GM19238 (cell line): ENCODE results near the gene PTK7.

Experiments used
- DNase-seq: peaks from one replicate; pipeline ENCODE4 v3.0.0; 2011; ENCODE audit warnings: low spot score; ENCODE audit not compliant: insufficient read length

The PTK7 gene

GRCh38 chr6:43086022-43086658 is 10.0 kb downstream of the PTK7 start:
- no peak for DNase-seq

- no peak for DNase-seq
Measured at GRCh38 chr6:43088654-43089056, 12.5 kb downstream of the PTK7 start.

GRCh38 chr6:43089467-43089866 is 13.4 kb downstream of the PTK7 start:
- no peak for DNase-seq

- DNase-seq, result no peak
Measured at GRCh38 chr6:43089874-43090558, 13.9 kb downstream of the PTK7 start.

GRCh38 chr6:43090559-43090956 is 14.4 kb downstream of the PTK7 start:
- DNase-seq, result no peak

GRCh38 chr6:43091020-43091419 is 14.9 kb downstream of the PTK7 start:
- no peak for DNase-seq

- no peak for DNase-seq
Measured at GRCh38 chr6:43091436-43091991, 15.4 kb downstream of the PTK7 start.

GRCh38 chr6:43092635-43093034 is 16.5 kb downstream of the PTK7 start:
- DNase-seq, result no peak

GRCh38 chr6:43093436-43094289 is 17.5 kb downstream of the PTK7 start:
- DNase-seq, result no peak

GRCh38 chr6:43095939-43096338 is 19.8 kb downstream of the PTK7 start:
- DNase-seq, result no peak

- DNase-seq, result no peak
Measured at GRCh38 chr6:43096451-43097097, 20.5 kb downstream of the PTK7 start.

GRCh38 chr6:43097098-43097489 is 21.0 kb downstream of the PTK7 start:
- no peak for DNase-seq

GRCh38 chr6:43097502-43097901 is 21.4 kb downstream of the PTK7 start:
- no peak for DNase-seq

GRCh38 chr6:43101497-43101896 is 25.4 kb downstream of the PTK7 start:
- no peak for DNase-seq

- DNase-seq, result no peak
Measured at GRCh38 chr6:43103253-43103876, 27.3 kb downstream of the PTK7 start.

GRCh38 chr6:43105538-43106222 is 29.6 kb downstream of the PTK7 start:
- DNase-seq, result no peak

GRCh38 chr6:43107344-43108062 is 31.4 kb downstream of the PTK7 start:
- no peak for DNase-seq

- no peak for DNase-seq
Measured at GRCh38 chr6:43113431-43114260, 37.5 kb downstream of the PTK7 start.

GRCh38 chr6:43115365-43115764 is 39.3 kb downstream of the PTK7 start:
- no peak for DNase-seq
